GM23338 (cell line): ENCODE data around the gene NTNG2. TPM values are rescaled to one million over a fixed set of nuclear protein-coding genes. Genes with fewer than 3 reads are reported as not detected.

Experiments used
- ATAC-seq: fragments of 200-7000 bp; cut with Tn5 transposase; 3 replicates; pipeline ENCODE4 v1.9.1; 2020
- DNase-seq: peaks from one replicate; pipeline ENCODE4 v3.0.0-alpha.2; 2015; ENCODE audit warnings: low spot score
- H2AFZ ChIP-seq: fragments of 200-600 bp; sonication (generic); 2 replicates; pipeline ENCODE4 v1.8.0; 2016; ENCODE audit warnings: antibody characterized with exemption, mild to moderate bottlenecking, moderate library complexity
- H3F3A ChIP-seq: fragments of 200-600 bp; sonication (generic); replicated peaks from 2 replicates; pipeline ENCODE4 v1.8.0; 2017; ENCODE audit warnings: antibody characterized with exemption, mixed run types, low read depth
- H3K27ac ChIP-seq: fragments of 200-600 bp; sonication (generic); 2 replicates; pipeline ENCODE4 v1.6.1; 2016; ENCODE audit warnings: low read depth
- H3K27me3 ChIP-seq: fragments of 200-600 bp; sonication (generic); 2 replicates; pipeline ENCODE4 v1.8.0; 2016; ENCODE audit warnings: mild to moderate bottlenecking, mixed run types, moderate library complexity; ENCODE audit not compliant: insufficient read depth
- H3K36me3 ChIP-seq: fragments of 200-600 bp; sonication (generic); 2 replicates; pipeline ENCODE4 v1.8.0; 2016; ENCODE audit warnings: mild to moderate bottlenecking; ENCODE audit not compliant: insufficient read depth
- H3K4me1 ChIP-seq: fragments of 200-600 bp; sonication (generic); 2 replicates; pipeline ENCODE4 v1.8.0; 2016; ENCODE audit warnings: mild to moderate bottlenecking, moderate library complexity; ENCODE audit not compliant: insufficient read depth
- H3K4me2 ChIP-seq: fragments of 200-600 bp; sonication (generic); 2 replicates; pipeline ENCODE4 v1.7.1; 2017; ENCODE audit warnings: mixed run types
- H3K4me3 ChIP-seq: fragments of 200-600 bp; sonication (generic); 2 replicates; pipeline ENCODE4 v1.6.1; 2016; ENCODE audit warnings: mixed run types
- H3K79me2 ChIP-seq: fragments of 200-600 bp; sonication (generic); replicated peaks from 2 replicates; pipeline ENCODE4 v1.8.0; 2017; ENCODE audit warnings: mild to moderate bottlenecking; ENCODE audit not compliant: insufficient read depth
- H3K9me2 ChIP-seq: fragments of 200-600 bp; sonication (generic); 2 replicates; pipeline ENCODE4 v1.8.0; 2017; ENCODE audit not compliant: insufficient read depth
- H4K20me1 ChIP-seq: fragments of 200-600 bp; sonication (generic); replicated peaks from 2 replicates; pipeline ENCODE4 v1.8.0; 2017; ENCODE audit warnings: mild to moderate bottlenecking; ENCODE audit not compliant: insufficient read depth
- H3K27ac Mint-ChIP-seq: 2 replicates; pipeline ENCODE4 v1.8.0; 2020; ENCODE audit warnings: inconsistent platforms, mild to moderate bottlenecking, moderate library complexity, mixed read lengths
- H3K27me3 Mint-ChIP-seq: 3 replicates; pipeline ENCODE4 v1.8.0; 2022; ENCODE audit warnings: low read depth, mild to moderate bottlenecking, moderate library complexity, mixed read lengths, inconsistent platforms; ENCODE audit not compliant: insufficient read depth, poor library complexity
- H3K36me3 Mint-ChIP-seq: 3 replicates; pipeline ENCODE4 v1.8.0; 2021; ENCODE audit warnings: low read depth, mild to moderate bottlenecking, inconsistent platforms, moderate library complexity, mixed read lengths
- H3K4me1 Mint-ChIP-seq: 3 replicates; pipeline ENCODE4 v1.8.0; 2020; ENCODE audit warnings: mild to moderate bottlenecking, inconsistent platforms, mixed read lengths
- H3K4me3 Mint-ChIP-seq: 3 replicates; pipeline ENCODE4 v1.8.0; 2021; ENCODE audit warnings: moderate library complexity, mild to moderate bottlenecking, inconsistent platforms, mixed read lengths
- H3K9me3 Mint-ChIP-seq: 3 replicates; pipeline ENCODE4 v1.8.0; 2020; ENCODE audit warnings: moderate library complexity, mild to moderate bottlenecking, inconsistent platforms, mixed read lengths
- CREB1 ChIP-seq: fragments of 250-450 bp; sonication (Bioruptor Pico); IDR thresholded peaks from 2 replicates; pipeline ENCODE4 v1.5.0; 2020; ENCODE audit warnings: low read depth, mild to moderate bottlenecking, moderate library complexity
- EZH2 ChIP-seq: fragments of 200-600 bp; sonication (generic); IDR thresholded peaks from one replicate; pipeline ENCODE4 v1.8.0; 2017; ENCODE audit warnings: antibody characterized with exemption, mild to moderate bottlenecking, low read depth; ENCODE audit not compliant: unreplicated experiment
- EZH2phosphoT487 ChIP-seq: fragments of 200-600 bp; sonication (generic); IDR thresholded peaks from one replicate; pipeline ENCODE4 v1.8.1; 2018; ENCODE audit warnings: antibody characterized with exemption; ENCODE audit not compliant: unreplicated experiment
- JUNB ChIP-seq: IDR thresholded peaks from one replicate; pipeline ENCODE4 v1.6.1; 2016; ENCODE audit warnings: antibody characterized with exemption; ENCODE audit not compliant: unreplicated experiment
- NANOG ChIP-seq: IDR thresholded peaks from 2 replicates; pipeline ENCODE4 v1.6.1; 2016; ENCODE audit warnings: antibody characterized with exemption, borderline replicate concordance
- POLR2AphosphoS5 ChIP-seq: IDR thresholded peaks from 2 replicates; pipeline ENCODE4 v1.6.1; 2016; ENCODE audit warnings: antibody characterized with exemption, low read depth
- STAT1 ChIP-seq: IDR thresholded peaks from one replicate; pipeline ENCODE4 v1.6.1; 2016; ENCODE audit warnings: antibody characterized with exemption; ENCODE audit not compliant: unreplicated experiment
- ZNF331 ChIP-seq: fragments of 250-450 bp; sonication (Bioruptor Pico); IDR thresholded peaks from 2 replicates; pipeline ENCODE4 v1.5.0; 2020; ENCODE audit warnings: low read depth, mild to moderate bottlenecking, moderate library complexity
- polyA plus RNA-seq: library from polyadenylated mRNA; unstranded; fragments of >200 nt; fragmentation: Nextera tagmentation; extraction: Ambion mirVana; gene quantifications from 2 replicates; pipeline ENCODE4 v1.2.1, GENCODE V29; 2016
- total RNA-seq: library from RNA; depleted of rRNA; stranded (reverse); fragments of >200 nt; shearing (Covaris generic); gene quantifications from 2 replicates; pipeline ENCODE4 v1.2.3, GENCODE V29; 2014
- TF ChIP-seq, protein P1 (sequence below): IDR thresholded peaks from 2 replicates; pipeline ENCODE4 v1.6.1; 2016; ENCODE audit warnings: antibody characterized with exemption
- TF ChIP-seq, protein P2 (sequence below), 2 experiments: fragments of 200-600 bp in 1 of 2; sonication (generic) in 1 of 2; conservative IDR thresholded peaks; 2 replicates each; pipeline versions ENCODE4 v1.5.1 to v1.6.1; 2016 to 2017; ENCODE audit warnings: antibody characterized with exemption in 2 of 2, low read depth in 2 of 2, mild to moderate bottlenecking in 2 of 2, moderate library complexity in 1 of 2

The NTNG2 gene
- total and polyA plus RNA-seq, 2 experiments from 2014 or later: 0.99 to 1.7 TPM

GRCh38 chr9:132249123-132249522, 87.3 kb downstream of the NTNG2 start:
- H3K27ac ChIP-seq: no peak overlapping the region
- peaks cover 7% of the 10 kb centered on the region; the same call in 1 of the 2 replicates for H3K27me3 ChIP-seq
- peaks cover 11% of the 10 kb centered on the region; the same call in 1 of the 2 replicates for H3K4me1 ChIP-seq
- H3K4me3 Mint-ChIP-seq: no peak overlapping the region
- no peak for DNase-seq
- H4K20me1 ChIP-seq: no peaks in the 10 kb centered on the region
- no peaks in the 10 kb centered on the region for H3K36me3 ChIP-seq
- H2AFZ ChIP-seq: no peak overlapping the region
- H3K4me2 ChIP-seq: no peak overlapping the region
- H3K4me3 ChIP-seq: no peak overlapping the region
- peaks cover 20% of the 10 kb centered on the region for H3K4me1 Mint-ChIP-seq
- H3F3A ChIP-seq: no peaks in the 10 kb centered on the region
- H3K36me3 Mint-ChIP-seq: peaks cover 17% of the 10 kb centered on the region
- ATAC-seq: no peak
- no peak overlapping the region for H3K27ac Mint-ChIP-seq
- H3K79me2 ChIP-seq: no peaks in the 10 kb centered on the region
- TF ChIP-seq ZNF331 (CRISPR knock-in tag) (no peak), NANOG (no peak), CREB1 (CRISPR knock-in tag) (no peak), POLR2AphosphoS5 (no peak), EZH2 (no peak)
- TF ChIP-seq, protein P1, sequence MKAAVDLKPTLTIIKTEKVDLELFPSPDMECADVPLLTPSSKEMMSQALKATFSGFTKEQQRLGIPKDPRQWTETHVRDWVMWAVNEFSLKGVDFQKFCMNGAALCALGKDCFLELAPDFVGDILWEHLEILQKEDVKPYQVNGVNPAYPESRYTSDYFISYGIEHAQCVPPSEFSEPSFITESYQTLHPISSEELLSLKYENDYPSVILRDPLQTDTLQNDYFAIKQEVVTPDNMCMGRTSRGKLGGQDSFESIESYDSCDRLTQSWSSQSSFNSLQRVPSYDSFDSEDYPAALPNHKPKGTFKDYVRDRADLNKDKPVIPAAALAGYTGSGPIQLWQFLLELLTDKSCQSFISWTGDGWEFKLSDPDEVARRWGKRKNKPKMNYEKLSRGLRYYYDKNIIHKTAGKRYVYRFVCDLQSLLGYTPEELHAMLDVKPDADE: no peak
- TF ChIP-seq, protein P2, sequence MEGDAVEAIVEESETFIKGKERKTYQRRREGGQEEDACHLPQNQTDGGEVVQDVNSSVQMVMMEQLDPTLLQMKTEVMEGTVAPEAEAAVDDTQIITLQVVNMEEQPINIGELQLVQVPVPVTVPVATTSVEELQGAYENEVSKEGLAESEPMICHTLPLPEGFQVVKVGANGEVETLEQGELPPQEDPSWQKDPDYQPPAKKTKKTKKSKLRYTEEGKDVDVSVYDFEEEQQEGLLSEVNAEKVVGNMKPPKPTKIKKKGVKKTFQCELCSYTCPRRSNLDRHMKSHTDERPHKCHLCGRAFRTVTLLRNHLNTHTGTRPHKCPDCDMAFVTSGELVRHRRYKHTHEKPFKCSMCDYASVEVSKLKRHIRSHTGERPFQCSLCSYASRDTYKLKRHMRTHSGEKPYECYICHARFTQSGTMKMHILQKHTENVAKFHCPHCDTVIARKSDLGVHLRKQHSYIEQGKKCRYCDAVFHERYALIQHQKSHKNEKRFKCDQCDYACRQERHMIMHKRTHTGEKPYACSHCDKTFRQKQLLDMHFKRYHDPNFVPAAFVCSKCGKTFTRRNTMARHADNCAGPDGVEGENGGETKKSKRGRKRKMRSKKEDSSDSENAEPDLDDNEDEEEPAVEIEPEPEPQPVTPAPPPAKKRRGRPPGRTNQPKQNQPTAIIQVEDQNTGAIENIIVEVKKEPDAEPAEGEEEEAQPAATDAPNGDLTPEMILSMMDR (conservative IDR thresholded peaks at IDR 0.05; ENCODE audit: low read depth in 2 of 2): no peak
- peaks cover 14% of the 10 kb centered on the region for H3K27me3 Mint-ChIP-seq
- no peaks in the 10 kb centered on the region for H3K9me2 ChIP-seq
- H3K9me3 Mint-ChIP-seq: peaks cover 19% of the 10 kb centered on the region

DNA sequence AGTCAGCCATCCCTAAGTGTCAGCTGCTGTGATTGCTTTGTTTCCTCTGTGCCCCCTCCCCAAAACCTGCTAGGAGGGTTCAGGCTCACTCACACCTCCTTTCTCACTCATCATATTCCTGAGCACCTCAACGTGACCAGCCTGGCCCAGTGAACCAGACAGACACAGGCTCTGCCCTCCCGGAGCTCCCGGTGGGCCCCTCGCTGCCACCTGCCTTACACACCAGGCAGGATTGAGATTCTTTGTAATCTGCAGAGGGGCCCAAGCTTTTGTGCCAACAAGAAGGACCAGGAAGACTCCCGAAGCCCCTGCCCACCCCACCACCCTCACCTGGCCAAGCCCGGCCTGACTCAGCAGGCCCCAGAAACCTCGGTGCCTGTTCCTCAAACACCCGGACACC, 87.8 kb downstream of the NTNG2 start:
- H3K4me3 Mint-ChIP-seq: no peak overlapping the region
- H2AFZ ChIP-seq: no peak overlapping the region
- ATAC-seq (no peak), DNase-seq (no peak)
- no peaks in the 10 kb centered on the region for H3K36me3 ChIP-seq
- H4K20me1 ChIP-seq: no peaks in the 10 kb centered on the region
- peaks cover 11% of the 10 kb centered on the region; the same call in 1 of the 2 replicates for H3K4me1 ChIP-seq
- peaks cover 17% of the 10 kb centered on the region for H3K36me3 Mint-ChIP-seq
- H3K9me2 ChIP-seq: no peaks in the 10 kb centered on the region
- H3K27ac ChIP-seq: no peak overlapping the region
- H3F3A ChIP-seq: no peaks in the 10 kb centered on the region
- H3K27ac Mint-ChIP-seq: no peak overlapping the region
- H3K9me3 Mint-ChIP-seq: peaks cover 19% of the 10 kb centered on the region
- H3K4me1 Mint-ChIP-seq: peaks cover 14% of the 10 kb centered on the region
- H3K27me3 ChIP-seq: peaks cover 1% of the 10 kb centered on the region; the same call in 1 of the 2 replicates
- H3K4me3 ChIP-seq: no peak overlapping the region
- peaks cover 10% of the 10 kb centered on the region for H3K27me3 Mint-ChIP-seq
- H3K4me2 ChIP-seq: no peak overlapping the region
- H3K79me2 ChIP-seq: no peaks in the 10 kb centered on the region
- TF ChIP-seq POLR2AphosphoS5 (no peak), NANOG (no peak), STAT1 (no peak), JUNB (no peak), CREB1 (CRISPR knock-in tag) (no peak), EZH2phosphoT487 (no peak), EZH2 (no peak), ZNF331 (CRISPR knock-in tag) (no peak)
- TF ChIP-seq, protein P2 (conservative IDR thresholded peaks at IDR 0.05; ENCODE audit: low read depth in 2 of 2): no peak
